SK-N-SH treated with all-trans-retinoic acid at 6 μM for 48 hours (cell line): ENCODE data around the gene ALOX5.

Experiments
- ARNTL ChIP-seq: fragments of 450-650 bp; formaldehyde crosslinking; IDR thresholded peaks from 2 replicates; pipeline ENCODE4 v1.5.0; 2020; ENCODE audit warnings: low read depth, mild to moderate bottlenecking, moderate library complexity, borderline replicate concordance
- ISL1 ChIP-seq: fragments of 250-450 bp; sonication (Bioruptor Pico); IDR thresholded peaks from 2 replicates; pipeline ENCODE4 v2.1.2; 2022; ENCODE audit warnings: mild to moderate bottlenecking, moderate library complexity
- ZFP30 ChIP-seq: fragments of 450-650 bp; formaldehyde crosslinking; IDR thresholded peaks from 2 replicates; pipeline ENCODE4 v1.5.0; 2022; ENCODE audit warnings: mild to moderate bottlenecking, moderate library complexity
- ZNF8 ChIP-seq: fragments of 450-650 bp; formaldehyde crosslinking; IDR thresholded peaks from 2 replicates; pipeline ENCODE4 v1.5.0; 2020; ENCODE audit warnings: mild to moderate bottlenecking, moderate library complexity
- TF ChIP-seq, protein P1 (sequence below): fragments of 250-450 bp; sonication (Bioruptor Pico); IDR thresholded peaks from 2 replicates; pipeline ENCODE4 v1.5.1; 2020; ENCODE audit warnings: low read depth, mild to moderate bottlenecking, moderate library complexity

DNA sequence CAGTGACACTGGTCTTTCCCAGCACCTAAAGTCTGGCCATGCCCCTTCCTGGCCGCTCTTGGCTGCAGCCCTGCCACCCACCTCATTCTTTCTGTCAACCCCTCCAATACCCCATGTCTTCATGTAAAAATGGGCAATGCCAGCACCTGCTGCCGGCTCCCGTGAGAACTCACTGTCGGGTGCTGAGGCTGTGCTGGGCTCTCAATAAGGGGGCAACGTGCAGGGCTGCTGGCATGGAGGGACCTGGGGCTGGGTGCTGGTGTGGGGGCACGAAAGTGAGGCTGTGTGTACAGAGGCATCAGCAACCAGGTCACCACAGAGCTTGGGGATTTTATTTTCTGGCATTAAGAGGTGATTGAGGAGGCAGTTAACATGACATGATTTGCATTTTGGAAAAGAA is 65.3 kb downstream of the ALOX5 start:
- TF ChIP-seq ZNF8 (CRISPR knock-in tag) (no peak), ISL1 (CRISPR knock-in tag) (no peak), ARNTL (CRISPR knock-in tag) (no peak), ZFP30 (CRISPR knock-in tag) (no peak)
- TF ChIP-seq, protein P1, sequence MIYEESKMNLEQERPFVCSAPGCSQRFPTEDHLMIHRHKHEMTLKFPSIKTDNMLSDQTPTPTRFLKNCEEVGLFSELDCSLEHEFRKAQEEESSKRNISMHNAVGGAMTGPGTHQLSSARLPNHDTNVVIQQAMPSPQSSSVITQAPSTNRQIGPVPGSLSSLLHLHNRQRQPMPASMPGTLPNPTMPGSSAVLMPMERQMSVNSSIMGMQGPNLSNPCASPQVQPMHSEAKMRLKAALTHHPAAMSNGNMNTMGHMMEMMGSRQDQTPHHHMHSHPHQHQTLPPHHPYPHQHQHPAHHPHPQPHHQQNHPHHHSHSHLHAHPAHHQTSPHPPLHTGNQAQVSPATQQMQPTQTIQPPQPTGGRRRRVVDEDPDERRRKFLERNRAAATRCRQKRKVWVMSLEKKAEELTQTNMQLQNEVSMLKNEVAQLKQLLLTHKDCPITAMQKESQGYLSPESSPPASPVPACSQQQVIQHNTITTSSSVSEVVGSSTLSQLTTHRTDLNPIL (CRISPR knock-in tag): no peak
